B cell (primary cell): ENCODE measurements around the gene RBPJ. TPM values are rescaled to one million over a fixed set of nuclear protein-coding genes. Genes with fewer than 3 reads are reported as not detected.

ENCODE experiments used
- ATAC-seq: fragments of 200-7000 bp; cut with Tn5 transposase; one replicate; pipeline ENCODE4 v1.10.0; 2021; ENCODE audit warnings: low read depth, mild to moderate bottlenecking, moderate number of reproducible peaks, moderate library complexity
- CTCF ChIA-PET: fragments of 350-600 bp; sonication (Branson Sonifier 250); formaldehyde crosslinking; loops from one replicate; lab custom pipeline; 2021; ENCODE audit warnings: antibody characterized with exemption, inconsistent platforms; lab: Charles Lee
- POLR2A ChIA-PET: fragments of 350-600 bp; sonication (Branson Sonifier 250); formaldehyde crosslinking; loops from one replicate; lab custom pipeline; 2021; ENCODE audit warnings: antibody characterized with exemption; lab: Charles Lee
- DNase-seq: peaks from one replicate; pipeline ENCODE4 v3.0.0; 2013
- H2AFZ ChIP-seq: 2 replicates; pipeline ENCODE4 v1.6.1; 2012; ENCODE audit warnings: mild to moderate bottlenecking, low read depth, low read length; ENCODE audit not compliant: insufficient read depth, poor library complexity, severe bottlenecking
- H3K27ac ChIP-seq, 2 donors: 1 replicate in 1 of 2; 2 replicates in 1 of 2; pipeline ENCODE4 v1.5.1; 2012 to 2013; ENCODE audit warnings: low read length in 2 of 2, mild to moderate bottlenecking in 2 of 2, moderate library complexity in 1 of 2
- H3K27me3 ChIP-seq, 4 experiments: fragments of 200-600 bp in 1 of 4; sonication (generic) in 1 of 4; replicated peaks in 1 of 4; 1 replicate in 2 of 4; 2 replicates in 2 of 4; pipeline versions ENCODE4 v1.6.1 to v1.7.0; 2013 to 2016; ENCODE audit warnings: low read length in 3 of 4, mild to moderate bottlenecking in 2 of 4, mixed read lengths in 1 of 4, moderate library complexity in 1 of 4; ENCODE audit not compliant: insufficient read depth in 4 of 4, control insufficient read depth in 3 of 4; ENCODE audit errors: control extremely low read depth in 1 of 4
- H3K36me3 ChIP-seq, 2 experiments: replicated peaks in 1 of 2; 1 replicate in 1 of 2; 2 replicates in 1 of 2; pipeline versions ENCODE4 v1.6.1 to v1.7.1; 2013; ENCODE audit warnings: low read length in 1 of 2; ENCODE audit not compliant: insufficient read depth in 2 of 2, control insufficient read depth in 1 of 2; ENCODE audit errors: control extremely low read depth in 1 of 2, extremely low read depth in 1 of 2
- H3K4me1 ChIP-seq, 2 donors: fragments of 200-600 bp in 1 of 2; sonication (generic) in 1 of 2; 1 replicate in 1 of 2; 2 replicates in 1 of 2; pipeline versions ENCODE4 v1.5.1 to v1.6.1; 2013 to 2017; ENCODE audit warnings: low read length in 2 of 2; ENCODE audit not compliant: control insufficient read depth in 2 of 2, insufficient read depth in 2 of 2
- H3K4me2 ChIP-seq: replicated peaks from 2 replicates; pipeline ENCODE3; 2012; ENCODE audit warnings: mild to moderate bottlenecking, low read depth, low read length; ENCODE audit not compliant: poor library complexity, severe bottlenecking
- H3K4me3 ChIP-seq, 5 experiments: fragments of 200-600 bp in 1 of 5; sonication (generic) in 1 of 5; 1 replicate in 3 of 5; 2 replicates in 2 of 5; pipeline versions ENCODE4 v1.5.1 to v1.7.0; 2011 to 2016; ENCODE audit warnings: low read length in 4 of 5, mild to moderate bottlenecking in 4 of 5, low read depth in 2 of 5, control low read depth in 1 of 5, moderate library complexity in 1 of 5; ENCODE audit not compliant: insufficient read depth in 1 of 5; ENCODE audit errors: control extremely low read depth in 1 of 5, extremely low read depth in 1 of 5
- H3K79me2 ChIP-seq: fragments of 200-600 bp; sonication (generic); one replicate; pipeline ENCODE4 v1.6.0; 2016; ENCODE audit warnings: low read length; ENCODE audit not compliant: control insufficient read depth, insufficient read depth
- H3K9ac ChIP-seq: fragments of 200-600 bp; sonication (generic); 2 replicates; pipeline ENCODE4 v1.6.1; 2017; ENCODE audit warnings: mild to moderate bottlenecking, low read length, moderate library complexity
- H3K9me3 ChIP-seq, 3 donors: one replicate each; pipeline versions ENCODE4 v1.6.1 to v1.7.1; 2013; ENCODE audit warnings: low read length in 2 of 3; ENCODE audit not compliant: control insufficient read depth in 2 of 3, insufficient read depth in 1 of 3; ENCODE audit errors: control extremely low read depth in 1 of 3
- H4K20me1 ChIP-seq: 2 replicates; pipeline ENCODE4 v1.6.0; 2012; ENCODE audit warnings: mild to moderate bottlenecking, low read length; ENCODE audit not compliant: insufficient read depth, control insufficient read depth, poor library complexity, severe bottlenecking
- H3K27ac Mint-ChIP-seq: one replicate; pipeline ENCODE4 v1.8.0; 2021; ENCODE audit warnings: mixed read lengths
- H3K27me3 Mint-ChIP-seq: one replicate; pipeline ENCODE4 v1.8.0; 2021; ENCODE audit warnings: mixed read lengths
- H3K4me1 Mint-ChIP-seq: one replicate; pipeline ENCODE4 v1.8.0; 2021; ENCODE audit warnings: mixed read lengths
- H3K4me3 Mint-ChIP-seq: one replicate; pipeline ENCODE4 v1.8.0; 2021; ENCODE audit warnings: mixed read lengths
- H3K9me3 Mint-ChIP-seq: one replicate; pipeline ENCODE4 v1.8.0; 2022; ENCODE audit warnings: mixed read lengths; ENCODE audit not compliant: insufficient read depth
- CTCF ChIP-seq: fragments of 200-600 bp; IDR thresholded peaks from one replicate; pipeline ENCODE4 v1.8.0; 2022; ENCODE audit warnings: antibody characterized with exemption, mild to moderate bottlenecking
- EZH2 ChIP-seq: IDR thresholded peaks from 2 replicates; pipeline ENCODE4 v1.6.1; 2012; ENCODE audit warnings: borderline replicate concordance, low read depth, mild to moderate bottlenecking, moderate library complexity, low read length; ENCODE audit not compliant: insufficient read depth, poor library complexity, severe bottlenecking
- WGBS: methylation state at CpG from one replicate; pipeline ENCODE4 v1.1.5; 2013; ENCODE audit warnings: missing lambda C conversion rate; ENCODE audit not compliant: insufficient coverage; 5-methylcytosine and 5-hydroxymethylcytosine counted together
- intact Hi-C: fragments of 100-400 bp; cut with micrococcal nuclease; formaldehyde crosslinking; loops from one replicate; pipeline ENCODE4 v1.10.0; 2022
- polyA plus RNA-seq: library from polyadenylated mRNA; depleted of rRNA; stranded (reverse); fragments of >200 nt; gene quantifications from 2 replicates; pipeline ENCODE4 v1.2.3, GENCODE V29; 2012
- total RNA-seq, 2 donors: library from RNA; stranded (reverse); fragments of 120-200 nt in 1 of 2; gene quantifications; 1 replicate in 1 of 2; 2 replicates in 1 of 2; pipeline versions ENCODE4 v1.2.3 to v1.2.4, GENCODE V29; 2013 to 2022

The RBPJ gene
- total and polyA plus RNA-seq, 2 donors (not counting 1 experiment from before 2014, with no cell fraction given) = 10.6 to 50.1 TPM

GRCh38 chr4:26334366-26334765 is 13.6 kb downstream of the RBPJ start:
- Mint-ChIP-seq H3K27me3 (no peaks in the 10 kb centered on the region), H3K27ac (no peak overlapping the region), H3K4me1 (peaks cover 30% of the 10 kb centered on the region), H3K9me3 (no peaks in the 10 kb centered on the region), H3K4me3 (no peak overlapping the region)
- Histone ChIP-seq H4K20me1 (peaks cover 62% of the 10 kb centered on the region), H3K4me1 (no peaks in the 10 kb centered on the region), H3K79me2 (peaks cover 98% of the 10 kb centered on the region), H3K4me3 (no peak overlapping the region), H3K9me3 (no peaks in the 10 kb centered on the region), H3K27ac (no peak overlapping the region), H3K9ac (no peak overlapping the region), H2AFZ (no peak overlapping the region), H3K4me2 (no peak overlapping the region), H3K36me3 (no peaks in the 10 kb centered on the region), H3K27me3 (no peaks in the 10 kb centered on the region)
- no peak for TF ChIP-seq EZH2
- TF ChIP-seq CTCF = no peak
- DNase-seq (no peak), ATAC-seq (no peak)
- CTCF ChIA-PET = no interaction called here
- intact Hi-C loops = loop anchor here (5.0 kb wide), 1 partner anchor 678 kb away; no protein-coding TSS in a partner anchor
- POLR2A ChIA-PET = no interaction called here
- 93% methylated on average over 3 of the region's 3 CpGs for WGBS

GRCh38 chr4:26337612-26338011 is 16.8 kb downstream of the RBPJ start:
- no peak overlapping the region for H3K4me3 Mint-ChIP-seq
- H3K9ac ChIP-seq = no peak overlapping the region
- H3K27ac ChIP-seq = no peak overlapping the region
- TF ChIP-seq EZH2 (no peak), CTCF (no peak)
- POLR2A ChIA-PET = interaction anchor here (0.7 kb wide), 2 partner anchors 416 to 711 kb away, joined by 3 to 6 read pairs; no protein-coding TSS in a partner anchor
- H3K27ac Mint-ChIP-seq = no peak overlapping the region
- no peak overlapping the region for H3K4me3 ChIP-seq
- CTCF ChIA-PET = interaction anchor here (0.6 kb wide), 1 partner anchor 123 kb away, joined by 3 read pairs; no protein-coding TSS in a partner anchor
- no peaks in the 10 kb centered on the region for H3K36me3 ChIP-seq
- peaks cover 57% of the 10 kb centered on the region for H4K20me1 ChIP-seq
- no peaks in the 10 kb centered on the region for H3K9me3 Mint-ChIP-seq
- peaks cover 40% of the 10 kb centered on the region for H3K4me1 Mint-ChIP-seq
- peaks cover 100% of the 10 kb centered on the region for H3K79me2 ChIP-seq
- no peaks in the 10 kb centered on the region for H3K27me3 ChIP-seq
- no CpG with 5 or more reads among the region's 2 CpGs for WGBS
- no peak overlapping the region for H3K4me2 ChIP-seq
- DNase-seq (no peak), ATAC-seq (no peak)
- no peaks in the 10 kb centered on the region for H3K4me1 ChIP-seq
- no peaks in the 10 kb centered on the region for H3K27me3 Mint-ChIP-seq
- no peaks in the 10 kb centered on the region for H3K9me3 ChIP-seq
- intact Hi-C loops = loop anchor here (2.0 kb wide), 1 partner anchor 65 kb away; no protein-coding TSS in a partner anchor
- no peak overlapping the region for H2AFZ ChIP-seq
